GM23338 (cell line): ENCODE results near the gene PTPRS. TPM values are rescaled to one million over a fixed set of nuclear protein-coding genes. Genes with fewer than 3 reads are reported as not detected.

Experiments
- ATAC-seq: fragments of 200-7000 bp; cut with Tn5 transposase; 3 replicates; pipeline ENCODE4 v1.9.1; 2020
- DNase-seq: peaks from one replicate; pipeline ENCODE4 v3.0.0-alpha.2; 2015; ENCODE audit warnings: low spot score
- H2AFZ ChIP-seq: fragments of 200-600 bp; sonication (generic); 2 replicates; pipeline ENCODE4 v1.8.0; 2016; ENCODE audit warnings: antibody characterized with exemption, mild to moderate bottlenecking, moderate library complexity
- H3F3A ChIP-seq: fragments of 200-600 bp; sonication (generic); replicated peaks from 2 replicates; pipeline ENCODE4 v1.8.0; 2017; ENCODE audit warnings: antibody characterized with exemption, mixed run types, low read depth
- H3K27ac ChIP-seq: fragments of 200-600 bp; sonication (generic); 2 replicates; pipeline ENCODE4 v1.6.1; 2016; ENCODE audit warnings: low read depth
- H3K27me3 ChIP-seq: fragments of 200-600 bp; sonication (generic); 2 replicates; pipeline ENCODE4 v1.8.0; 2016; ENCODE audit warnings: mild to moderate bottlenecking, mixed run types, moderate library complexity; ENCODE audit not compliant: insufficient read depth
- H3K36me3 ChIP-seq: fragments of 200-600 bp; sonication (generic); 2 replicates; pipeline ENCODE4 v1.8.0; 2016; ENCODE audit warnings: mild to moderate bottlenecking; ENCODE audit not compliant: insufficient read depth
- H3K4me1 ChIP-seq: fragments of 200-600 bp; sonication (generic); 2 replicates; pipeline ENCODE4 v1.8.0; 2016; ENCODE audit warnings: mild to moderate bottlenecking, moderate library complexity; ENCODE audit not compliant: insufficient read depth
- H3K4me2 ChIP-seq: fragments of 200-600 bp; sonication (generic); 2 replicates; pipeline ENCODE4 v1.7.1; 2017; ENCODE audit warnings: mixed run types
- H3K4me3 ChIP-seq: fragments of 200-600 bp; sonication (generic); 2 replicates; pipeline ENCODE4 v1.6.1; 2016; ENCODE audit warnings: mixed run types
- H3K79me2 ChIP-seq: fragments of 200-600 bp; sonication (generic); replicated peaks from 2 replicates; pipeline ENCODE4 v1.8.0; 2017; ENCODE audit warnings: mild to moderate bottlenecking; ENCODE audit not compliant: insufficient read depth
- H3K9me2 ChIP-seq: fragments of 200-600 bp; sonication (generic); 2 replicates; pipeline ENCODE4 v1.8.0; 2017; ENCODE audit not compliant: insufficient read depth
- H4K20me1 ChIP-seq: fragments of 200-600 bp; sonication (generic); replicated peaks from 2 replicates; pipeline ENCODE4 v1.8.0; 2017; ENCODE audit warnings: mild to moderate bottlenecking; ENCODE audit not compliant: insufficient read depth
- H3K27ac Mint-ChIP-seq: 2 replicates; pipeline ENCODE4 v1.8.0; 2020; ENCODE audit warnings: inconsistent platforms, mild to moderate bottlenecking, moderate library complexity, mixed read lengths
- H3K27me3 Mint-ChIP-seq: 3 replicates; pipeline ENCODE4 v1.8.0; 2022; ENCODE audit warnings: low read depth, mild to moderate bottlenecking, moderate library complexity, mixed read lengths, inconsistent platforms; ENCODE audit not compliant: insufficient read depth, poor library complexity
- H3K36me3 Mint-ChIP-seq: 3 replicates; pipeline ENCODE4 v1.8.0; 2021; ENCODE audit warnings: low read depth, mild to moderate bottlenecking, inconsistent platforms, moderate library complexity, mixed read lengths
- H3K4me1 Mint-ChIP-seq: 3 replicates; pipeline ENCODE4 v1.8.0; 2020; ENCODE audit warnings: mild to moderate bottlenecking, inconsistent platforms, mixed read lengths
- H3K4me3 Mint-ChIP-seq: 3 replicates; pipeline ENCODE4 v1.8.0; 2021; ENCODE audit warnings: moderate library complexity, mild to moderate bottlenecking, inconsistent platforms, mixed read lengths
- H3K9me3 Mint-ChIP-seq: 3 replicates; pipeline ENCODE4 v1.8.0; 2020; ENCODE audit warnings: moderate library complexity, mild to moderate bottlenecking, inconsistent platforms, mixed read lengths
- CREB1 ChIP-seq: fragments of 250-450 bp; sonication (Bioruptor Pico); IDR thresholded peaks from 2 replicates; pipeline ENCODE4 v1.5.0; 2020; ENCODE audit warnings: low read depth, mild to moderate bottlenecking, moderate library complexity
- JUNB ChIP-seq: IDR thresholded peaks from one replicate; pipeline ENCODE4 v1.6.1; 2016; ENCODE audit warnings: antibody characterized with exemption; ENCODE audit not compliant: unreplicated experiment
- NANOG ChIP-seq: IDR thresholded peaks from 2 replicates; pipeline ENCODE4 v1.6.1; 2016; ENCODE audit warnings: antibody characterized with exemption, borderline replicate concordance
- POLR2AphosphoS5 ChIP-seq: IDR thresholded peaks from 2 replicates; pipeline ENCODE4 v1.6.1; 2016; ENCODE audit warnings: antibody characterized with exemption, low read depth
- ZNF114 ChIP-seq: fragments of 250-450 bp; sonication (Bioruptor Pico); IDR thresholded peaks from 2 replicates; pipeline ENCODE4 v1.5.0; 2020; ENCODE audit warnings: mild to moderate bottlenecking, moderate library complexity
- ZNF331 ChIP-seq: fragments of 250-450 bp; sonication (Bioruptor Pico); IDR thresholded peaks from 2 replicates; pipeline ENCODE4 v1.5.0; 2020; ENCODE audit warnings: low read depth, mild to moderate bottlenecking, moderate library complexity
- polyA plus RNA-seq: library from polyadenylated mRNA; unstranded; fragments of >200 nt; fragmentation: Nextera tagmentation; extraction: Ambion mirVana; gene quantifications from 2 replicates; pipeline ENCODE4 v1.2.1, GENCODE V29; 2016
- total RNA-seq: library from RNA; depleted of rRNA; stranded (reverse); fragments of >200 nt; shearing (Covaris generic); gene quantifications from 2 replicates; pipeline ENCODE4 v1.2.3, GENCODE V29; 2014
- TF ChIP-seq, protein P1 (sequence below): fragments of 250-450 bp; sonication (Bioruptor Pico); IDR thresholded peaks from 2 replicates; pipeline ENCODE4 v1.5.0; 2020; ENCODE audit warnings: mild to moderate bottlenecking, moderate library complexity
- TF ChIP-seq, protein P2 (sequence below): IDR thresholded peaks from one replicate; pipeline ENCODE4 v1.6.1; 2018; ENCODE audit warnings: antibody characterized with exemption; ENCODE audit not compliant: unreplicated experiment
- TF ChIP-seq, protein P3 (sequence below), 2 experiments: fragments of 200-600 bp in 1 of 2; sonication (generic) in 1 of 2; conservative IDR thresholded peaks; 2 replicates each; pipeline versions ENCODE4 v1.5.1 to v1.6.1; 2016 to 2017; ENCODE audit warnings: antibody characterized with exemption in 2 of 2, low read depth in 2 of 2, mild to moderate bottlenecking in 2 of 2, moderate library complexity in 1 of 2

Gene PTPRS
- total and polyA plus RNA-seq, 2 experiments from 2014 or later = 20.7 to 290 TPM

DNA sequence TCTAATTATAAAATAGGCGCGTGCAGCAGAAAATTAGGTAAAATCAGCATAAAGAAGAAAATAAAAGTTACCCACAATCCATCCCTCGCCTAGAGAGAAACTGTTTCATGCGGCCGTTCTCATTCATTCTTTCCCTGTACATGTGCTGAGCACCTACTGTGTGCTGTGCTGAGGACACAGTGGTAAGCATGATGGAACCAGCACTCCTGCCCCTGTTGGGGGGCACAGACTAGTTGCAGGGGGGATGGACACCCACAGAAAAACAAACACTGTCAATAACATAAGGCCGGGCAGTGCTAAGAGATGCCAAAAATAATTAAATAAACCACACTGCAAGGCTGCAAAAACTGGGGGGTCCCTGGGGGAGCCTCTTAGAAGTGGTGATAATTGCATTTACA, 43.3 kb downstream of the PTPRS start (continued):
- TF ChIP-seq, protein P1, sequence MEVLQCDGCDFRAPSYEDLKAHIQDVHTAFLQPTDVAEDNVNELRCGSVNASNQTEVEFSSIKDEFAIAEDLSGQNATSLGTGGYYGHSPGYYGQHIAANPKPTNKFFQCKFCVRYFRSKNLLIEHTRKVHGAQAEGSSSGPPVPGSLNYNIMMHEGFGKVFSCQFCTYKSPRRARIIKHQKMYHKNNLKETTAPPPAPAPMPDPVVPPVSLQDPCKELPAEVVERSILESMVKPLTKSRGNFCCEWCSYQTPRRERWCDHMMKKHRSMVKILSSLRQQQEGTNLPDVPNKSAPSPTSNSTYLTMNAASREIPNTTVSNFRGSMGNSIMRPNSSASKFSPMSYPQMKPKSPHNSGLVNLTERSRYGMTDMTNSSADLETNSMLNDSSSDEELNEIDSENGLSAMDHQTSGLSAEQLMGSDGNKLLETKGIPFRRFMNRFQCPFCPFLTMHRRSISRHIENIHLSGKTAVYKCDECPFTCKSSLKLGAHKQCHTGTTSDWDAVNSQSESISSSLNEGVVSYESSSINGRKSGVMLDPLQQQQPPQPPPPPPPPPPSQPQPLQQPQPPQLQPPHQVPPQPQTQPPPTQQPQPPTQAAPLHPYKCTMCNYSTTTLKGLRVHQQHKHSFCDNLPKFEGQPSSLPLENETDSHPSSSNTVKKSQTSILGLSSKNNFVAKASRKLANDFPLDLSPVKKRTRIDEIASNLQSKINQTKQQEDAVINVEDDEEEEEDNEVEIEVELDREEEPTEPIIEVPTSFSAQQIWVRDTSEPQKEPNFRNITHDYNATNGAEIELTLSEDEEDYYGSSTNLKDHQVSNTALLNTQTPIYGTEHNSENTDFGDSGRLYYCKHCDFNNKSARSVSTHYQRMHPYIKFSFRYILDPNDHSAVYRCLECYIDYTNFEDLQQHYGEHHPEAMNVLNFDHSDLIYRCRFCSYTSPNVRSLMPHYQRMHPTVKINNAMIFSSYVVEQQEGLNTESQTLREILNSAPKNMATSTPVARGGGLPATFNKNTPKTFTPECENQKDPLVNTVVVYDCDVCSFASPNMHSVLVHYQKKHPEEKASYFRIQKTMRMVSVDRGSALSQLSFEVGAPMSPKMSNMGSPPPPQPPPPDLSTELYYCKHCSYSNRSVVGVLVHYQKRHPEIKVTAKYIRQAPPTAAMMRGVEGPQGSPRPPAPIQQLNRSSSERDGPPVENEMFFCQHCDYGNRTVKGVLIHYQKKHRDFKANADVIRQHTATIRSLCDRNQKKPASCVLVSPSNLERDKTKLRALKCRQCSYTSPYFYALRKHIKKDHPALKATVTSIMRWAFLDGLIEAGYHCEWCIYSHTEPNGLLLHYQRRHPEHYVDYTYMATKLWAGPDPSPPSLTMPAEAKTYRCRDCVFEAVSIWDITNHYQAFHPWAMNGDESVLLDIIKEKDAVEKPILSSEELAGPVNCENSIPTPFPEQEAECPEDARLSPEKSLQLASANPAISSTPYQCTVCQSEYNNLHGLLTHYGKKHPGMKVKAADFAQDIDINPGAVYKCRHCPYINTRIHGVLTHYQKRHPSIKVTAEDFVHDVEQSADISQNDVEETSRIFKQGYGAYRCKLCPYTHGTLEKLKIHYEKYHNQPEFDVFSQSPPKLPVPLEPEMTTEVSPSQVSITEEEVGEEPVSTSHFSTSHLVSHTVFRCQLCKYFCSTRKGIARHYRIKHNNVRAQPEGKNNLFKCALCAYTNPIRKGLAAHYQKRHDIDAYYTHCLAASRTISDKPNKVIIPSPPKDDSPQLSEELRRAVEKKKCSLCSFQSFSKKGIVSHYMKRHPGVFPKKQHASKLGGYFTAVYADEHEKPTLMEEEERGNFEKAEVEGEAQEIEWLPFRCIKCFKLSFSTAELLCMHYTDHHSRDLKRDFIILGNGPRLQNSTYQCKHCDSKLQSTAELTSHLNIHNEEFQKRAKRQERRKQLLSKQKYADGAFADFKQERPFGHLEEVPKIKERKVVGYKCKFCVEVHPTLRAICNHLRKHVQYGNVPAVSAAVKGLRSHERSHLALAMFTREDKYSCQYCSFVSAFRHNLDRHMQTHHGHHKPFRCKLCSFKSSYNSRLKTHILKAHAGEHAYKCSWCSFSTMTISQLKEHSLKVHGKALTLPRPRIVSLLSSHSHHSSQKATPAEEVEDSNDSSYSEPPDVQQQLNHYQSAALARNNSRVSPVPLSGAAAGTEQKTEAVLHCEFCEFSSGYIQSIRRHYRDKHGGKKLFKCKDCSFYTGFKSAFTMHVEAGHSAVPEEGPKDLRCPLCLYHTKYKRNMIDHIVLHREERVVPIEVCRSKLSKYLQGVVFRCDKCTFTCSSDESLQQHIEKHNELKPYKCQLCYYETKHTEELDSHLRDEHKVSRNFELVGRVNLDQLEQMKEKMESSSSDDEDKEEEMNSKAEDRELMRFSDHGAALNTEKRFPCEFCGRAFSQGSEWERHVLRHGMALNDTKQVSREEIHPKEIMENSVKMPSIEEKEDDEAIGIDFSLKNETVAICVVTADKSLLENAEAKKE (CRISPR knock-in tag) = no peak

DNA sequence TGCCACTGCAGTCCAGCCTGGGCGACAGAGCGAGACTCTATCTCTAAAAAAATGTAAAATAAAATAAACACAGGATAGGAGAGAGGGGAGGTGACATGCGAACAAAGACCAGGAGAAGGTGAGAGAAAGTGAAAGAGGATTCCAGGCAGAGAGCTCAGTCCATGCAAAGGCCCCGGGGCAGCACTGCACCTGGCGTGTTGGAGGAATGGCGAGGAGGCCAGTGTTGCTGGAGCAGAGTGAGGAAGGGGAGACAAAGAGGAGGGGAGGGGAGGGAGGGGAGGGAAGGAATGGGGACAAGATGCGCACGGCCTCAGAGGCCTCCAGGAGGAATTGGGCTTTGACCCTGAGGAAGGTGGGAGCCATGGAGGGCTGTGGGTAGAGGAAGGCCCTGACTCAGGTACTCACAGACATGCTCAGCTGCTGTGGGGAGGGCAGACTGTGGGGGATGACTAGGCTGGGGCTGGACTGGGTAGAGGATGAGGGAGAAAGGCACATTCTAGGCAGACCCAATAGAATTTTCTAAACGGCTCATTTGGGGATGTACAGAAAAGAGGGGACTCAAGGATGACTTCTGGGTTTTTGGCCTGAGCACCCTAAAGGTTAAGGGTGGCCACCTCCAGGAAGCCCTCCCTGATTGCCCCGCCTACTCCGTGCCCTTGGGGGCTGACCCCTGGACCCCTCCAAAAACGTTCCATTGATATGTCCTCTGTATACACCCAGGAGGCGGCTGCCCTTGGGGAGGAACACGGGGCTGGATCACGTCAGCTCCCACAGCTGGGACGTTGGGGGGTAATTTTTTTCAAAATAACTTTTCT, 43.9 kb downstream of the PTPRS start:
- no peaks in the 10 kb centered on the region for H3K9me2 ChIP-seq
- H2AFZ ChIP-seq = no peak overlapping the region
- H3K4me2 ChIP-seq = no peak overlapping the region
- ATAC-seq = no peak
- no peaks in the 10 kb centered on the region for H3K36me3 ChIP-seq
- H3K4me3 ChIP-seq = no peak overlapping the region
- H3F3A ChIP-seq = peaks cover 10% of the 10 kb centered on the region; the same call in 1 of the 2 replicates
- H3K4me1 Mint-ChIP-seq = peaks cover 16% of the 10 kb centered on the region
- H3K79me2 ChIP-seq = peaks cover 63% of the 10 kb centered on the region
- no peaks in the 10 kb centered on the region for H3K27me3 ChIP-seq
- H3K27me3 Mint-ChIP-seq = peaks cover 13% of the 10 kb centered on the region
- no peak overlapping the region for H3K27ac Mint-ChIP-seq
- peaks cover 9% of the 10 kb centered on the region for H3K36me3 Mint-ChIP-seq
- H3K4me1 ChIP-seq = peaks cover 17% of the 10 kb centered on the region
- H3K9me3 Mint-ChIP-seq = no peaks in the 10 kb centered on the region
- H3K4me3 Mint-ChIP-seq = no peak overlapping the region
- H3K27ac ChIP-seq = no peak overlapping the region
- peaks cover 36% of the 10 kb centered on the region for H4K20me1 ChIP-seq
- DNase-seq = no peak
- no peak for TF ChIP-seq JUNB
- TF ChIP-seq POLR2AphosphoS5 = no peak
- TF ChIP-seq NANOG = no peak
- TF ChIP-seq CREB1 = no peak
- no peak for TF ChIP-seq ZNF331 (CRISPR knock-in tag)
- no peak for TF ChIP-seq ZNF114 (CRISPR knock-in tag)
- TF ChIP-seq, protein P2, sequence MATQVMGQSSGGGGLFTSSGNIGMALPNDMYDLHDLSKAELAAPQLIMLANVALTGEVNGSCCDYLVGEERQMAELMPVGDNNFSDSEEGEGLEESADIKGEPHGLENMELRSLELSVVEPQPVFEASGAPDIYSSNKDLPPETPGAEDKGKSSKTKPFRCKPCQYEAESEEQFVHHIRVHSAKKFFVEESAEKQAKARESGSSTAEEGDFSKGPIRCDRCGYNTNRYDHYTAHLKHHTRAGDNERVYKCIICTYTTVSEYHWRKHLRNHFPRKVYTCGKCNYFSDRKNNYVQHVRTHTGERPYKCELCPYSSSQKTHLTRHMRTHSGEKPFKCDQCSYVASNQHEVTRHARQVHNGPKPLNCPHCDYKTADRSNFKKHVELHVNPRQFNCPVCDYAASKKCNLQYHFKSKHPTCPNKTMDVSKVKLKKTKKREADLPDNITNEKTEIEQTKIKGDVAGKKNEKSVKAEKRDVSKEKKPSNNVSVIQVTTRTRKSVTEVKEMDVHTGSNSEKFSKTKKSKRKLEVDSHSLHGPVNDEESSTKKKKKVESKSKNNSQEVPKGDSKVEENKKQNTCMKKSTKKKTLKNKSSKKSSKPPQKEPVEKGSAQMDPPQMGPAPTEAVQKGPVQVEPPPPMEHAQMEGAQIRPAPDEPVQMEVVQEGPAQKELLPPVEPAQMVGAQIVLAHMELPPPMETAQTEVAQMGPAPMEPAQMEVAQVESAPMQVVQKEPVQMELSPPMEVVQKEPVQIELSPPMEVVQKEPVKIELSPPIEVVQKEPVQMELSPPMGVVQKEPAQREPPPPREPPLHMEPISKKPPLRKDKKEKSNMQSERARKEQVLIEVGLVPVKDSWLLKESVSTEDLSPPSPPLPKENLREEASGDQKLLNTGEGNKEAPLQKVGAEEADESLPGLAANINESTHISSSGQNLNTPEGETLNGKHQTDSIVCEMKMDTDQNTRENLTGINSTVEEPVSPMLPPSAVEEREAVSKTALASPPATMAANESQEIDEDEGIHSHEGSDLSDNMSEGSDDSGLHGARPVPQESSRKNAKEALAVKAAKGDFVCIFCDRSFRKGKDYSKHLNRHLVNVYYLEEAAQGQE = no peak
- TF ChIP-seq, protein P3, sequence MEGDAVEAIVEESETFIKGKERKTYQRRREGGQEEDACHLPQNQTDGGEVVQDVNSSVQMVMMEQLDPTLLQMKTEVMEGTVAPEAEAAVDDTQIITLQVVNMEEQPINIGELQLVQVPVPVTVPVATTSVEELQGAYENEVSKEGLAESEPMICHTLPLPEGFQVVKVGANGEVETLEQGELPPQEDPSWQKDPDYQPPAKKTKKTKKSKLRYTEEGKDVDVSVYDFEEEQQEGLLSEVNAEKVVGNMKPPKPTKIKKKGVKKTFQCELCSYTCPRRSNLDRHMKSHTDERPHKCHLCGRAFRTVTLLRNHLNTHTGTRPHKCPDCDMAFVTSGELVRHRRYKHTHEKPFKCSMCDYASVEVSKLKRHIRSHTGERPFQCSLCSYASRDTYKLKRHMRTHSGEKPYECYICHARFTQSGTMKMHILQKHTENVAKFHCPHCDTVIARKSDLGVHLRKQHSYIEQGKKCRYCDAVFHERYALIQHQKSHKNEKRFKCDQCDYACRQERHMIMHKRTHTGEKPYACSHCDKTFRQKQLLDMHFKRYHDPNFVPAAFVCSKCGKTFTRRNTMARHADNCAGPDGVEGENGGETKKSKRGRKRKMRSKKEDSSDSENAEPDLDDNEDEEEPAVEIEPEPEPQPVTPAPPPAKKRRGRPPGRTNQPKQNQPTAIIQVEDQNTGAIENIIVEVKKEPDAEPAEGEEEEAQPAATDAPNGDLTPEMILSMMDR (conservative IDR thresholded peaks at IDR 0.05; ENCODE audit: low read depth in 2 of 2) = no peak
